Erythroblast (primary cell): Measurements from ENCODE around the gene CHADL.

Source experiments
- DNase-seq, 2 experiments: peaks; one replicate each; lab custom pipeline; 2025; lab: John Stamatoyannopoulos, UW
- GATA1 ChIP-seq: IDR thresholded peaks from 2 replicates; pipeline ENCODE4 v1.6.1; 2011; ENCODE audit warnings: low read depth, mild to moderate bottlenecking, control low read depth, low read length, moderate library complexity
- POLR2A ChIP-seq: IDR thresholded peaks from 2 replicates; pipeline ENCODE4 v1.6.1; 2011; ENCODE audit warnings: mild to moderate bottlenecking, low read length

CHADL gene

DNA sequence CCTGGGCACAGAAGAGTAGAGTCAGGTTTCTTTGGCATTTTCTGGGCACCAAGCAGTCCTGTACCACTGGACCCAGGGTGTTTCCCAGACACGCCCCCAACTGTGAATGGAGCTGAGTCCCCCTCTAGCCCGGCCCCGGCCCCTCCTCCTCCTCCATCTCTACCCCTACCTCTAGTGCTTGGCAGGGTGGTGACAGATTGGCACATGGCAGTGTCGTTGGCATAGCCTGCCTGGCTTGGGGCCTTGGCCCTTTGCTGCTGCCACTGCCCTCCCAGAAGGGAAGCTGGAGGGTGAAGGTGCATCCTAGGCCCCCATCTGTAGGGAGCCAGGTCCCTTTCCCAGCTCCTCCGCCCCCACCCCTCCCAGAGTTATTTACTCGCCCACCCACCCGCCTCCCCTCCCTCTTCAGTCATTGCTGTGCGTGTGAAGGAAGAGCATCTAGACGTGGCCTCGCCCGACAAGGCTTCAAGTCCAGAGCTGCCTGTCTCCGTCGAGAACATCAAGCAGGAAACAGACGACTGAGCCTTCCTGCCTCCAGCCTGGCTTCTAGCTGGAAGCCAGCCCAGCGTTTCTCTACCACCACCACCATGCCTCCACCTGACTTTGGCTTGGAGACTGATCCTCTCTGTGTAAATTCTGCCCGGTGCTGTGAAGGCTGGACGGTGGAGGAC, 10.9 kb downstream of the CHADL start:
- TF ChIP-seq GATA1 (no peak), POLR2A (no peak)
- no peak for DNase-seq

DNA sequence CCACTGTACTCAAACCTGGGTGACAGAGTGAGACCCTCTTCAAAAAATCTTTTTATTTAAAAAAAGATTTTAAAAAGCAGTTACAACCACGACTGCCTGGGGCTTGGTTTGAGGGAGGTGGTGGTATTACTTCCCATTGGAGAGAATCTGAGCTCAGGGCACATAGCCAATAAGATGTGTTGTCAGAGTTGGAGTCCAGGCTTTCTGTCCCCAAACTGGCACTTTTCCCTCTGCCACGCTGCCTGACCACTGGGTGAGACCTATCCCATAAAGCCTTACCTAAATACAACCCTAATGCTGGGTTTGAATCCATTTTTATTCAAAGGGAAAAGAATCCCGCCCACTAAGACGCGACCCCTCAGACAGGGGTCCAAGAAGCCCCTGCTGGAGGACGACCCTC, 11.5 kb downstream of the CHADL start:
- TF ChIP-seq POLR2A (no peak), GATA1 (no peak)
- DNase-seq = no peak

- no peak for TF ChIP-seq GATA1
- TF ChIP-seq POLR2A = no peak
- no peak for DNase-seq
Measured at GRCh38 chr22:41226723-41227655, 13.7 kb downstream of the CHADL start.

GRCh38 chr22:41223535-41223934, 17.2 kb downstream of the CHADL start:
- no peak for TF ChIP-seq POLR2A
- TF ChIP-seq GATA1 = no peak
- DNase-seq = no peak

- DNase-seq = no peak
- no peak for TF ChIP-seq GATA1
- TF ChIP-seq POLR2A = no peak
Measured at GRCh38 chr22:41222846-41223507, 17.8 kb downstream of the CHADL start.

GRCh38 chr22:41217553-41218157, 23.1 kb downstream of the CHADL start:
- DNase-seq = peak; percentile 66 to 85
- TF ChIP-seq POLR2A = peak; percentile 26
- no peak for TF ChIP-seq GATA1

DNA sequence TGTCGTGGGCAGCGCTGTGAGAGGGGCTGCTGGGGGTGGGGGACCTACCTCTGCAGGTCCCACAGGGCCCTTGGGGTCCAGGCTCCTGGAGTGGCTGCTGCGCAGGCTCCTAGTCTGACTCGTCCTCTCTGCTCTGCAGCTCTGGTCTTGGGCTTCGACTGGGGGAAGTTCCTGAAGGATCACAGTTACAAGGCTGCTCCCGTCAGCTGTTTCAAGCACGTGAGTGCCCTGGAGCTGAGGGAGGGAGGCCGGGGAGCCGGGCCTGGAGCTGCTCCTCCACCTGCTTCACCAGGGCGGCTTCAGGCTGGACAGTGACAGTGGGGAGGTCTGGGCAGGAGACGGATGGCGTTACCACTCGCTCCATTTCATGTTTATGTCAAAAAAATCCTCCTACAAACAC, 23.7 kb downstream of the CHADL start:
- no peak for DNase-seq
- TF ChIP-seq GATA1 = no peak
- no peak for TF ChIP-seq POLR2A

GRCh38 chr22:41215926-41216325, 24.8 kb downstream of the CHADL start:
- DNase-seq = no peak
- no peak for TF ChIP-seq GATA1
- no peak for TF ChIP-seq POLR2A

GRCh38 chr22:41215409-41215808, 25.3 kb downstream of the CHADL start:
- TF ChIP-seq POLR2A (no peak), GATA1 (no peak)
- DNase-seq = no peak

DNA sequence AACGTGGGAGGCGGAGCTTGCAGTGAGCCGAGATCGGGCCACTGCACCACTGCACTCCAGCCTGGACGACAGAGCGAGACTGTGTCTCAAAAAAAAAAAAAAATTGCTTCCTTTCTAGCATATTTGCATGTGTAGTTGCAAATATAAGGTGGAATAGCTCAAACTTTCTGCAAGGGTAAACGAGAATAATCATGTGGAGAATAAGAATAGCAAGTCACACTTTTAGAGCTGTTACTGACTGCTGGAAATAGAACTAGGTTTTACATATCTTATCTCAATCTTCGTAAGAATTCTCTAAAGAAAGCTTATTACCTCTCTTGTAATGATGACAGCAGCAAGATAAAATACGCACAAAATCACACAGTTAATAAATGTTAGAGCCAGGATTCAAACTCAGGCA, 34.0 kb downstream of the CHADL start:
- TF ChIP-seq GATA1 (no peak), POLR2A (no peak)
- no peak for DNase-seq

DNA sequence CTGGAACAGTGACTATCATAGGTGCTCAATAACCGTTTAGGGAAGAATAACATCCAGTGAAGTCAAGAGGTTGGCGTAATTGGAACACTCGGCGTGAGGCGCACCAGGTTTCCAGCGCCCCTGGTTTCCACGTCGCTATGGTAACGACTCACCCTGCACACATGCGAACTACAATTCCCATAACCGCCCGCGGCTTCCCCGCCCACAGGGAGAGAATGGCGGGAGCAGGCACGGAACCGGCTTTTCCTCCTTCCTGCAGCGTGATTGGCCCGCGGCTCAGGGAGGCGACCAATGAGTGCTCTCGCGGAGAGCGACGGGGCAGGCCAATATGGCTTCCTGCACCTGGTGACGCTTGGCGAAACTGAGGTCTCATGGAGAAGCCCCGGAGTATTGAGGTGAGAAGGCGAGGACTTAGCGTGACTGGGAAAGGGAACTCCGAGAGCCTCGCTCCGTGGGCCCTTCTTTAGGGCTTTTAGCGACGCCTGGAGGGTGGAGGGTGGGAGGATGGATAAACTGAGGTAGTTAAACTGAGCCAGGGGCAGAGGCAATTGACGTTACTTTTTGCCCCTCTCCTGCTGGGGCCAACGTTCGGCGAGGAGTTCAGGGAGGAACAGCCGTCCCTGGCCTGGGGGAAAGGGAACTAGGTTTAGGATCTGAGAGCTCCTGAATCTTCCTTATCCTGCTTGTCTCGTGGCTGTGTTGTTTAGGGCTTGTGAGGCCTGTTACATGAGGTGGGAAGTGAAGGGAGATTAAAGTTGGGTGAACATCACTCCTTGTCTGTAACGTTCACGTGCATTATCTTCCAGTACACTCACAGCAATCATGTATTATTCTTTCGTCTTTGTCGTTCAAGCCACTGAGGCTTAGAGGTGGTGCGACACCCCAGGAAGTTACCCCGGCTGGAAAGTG, 35.5 kb downstream of the CHADL start, which contains the start of gene L3MBTL2:
Gene L3MBTL2, plus strand, starts transcription at position 321 of the 909 bp plus-strand sequence. Its CDS starts 51 bp downstream, at position 372.
- DNase-seq = peak; percentile 97 to 98
- TF ChIP-seq POLR2A (peak; percentile 88), GATA1 (no peak)

DNA sequence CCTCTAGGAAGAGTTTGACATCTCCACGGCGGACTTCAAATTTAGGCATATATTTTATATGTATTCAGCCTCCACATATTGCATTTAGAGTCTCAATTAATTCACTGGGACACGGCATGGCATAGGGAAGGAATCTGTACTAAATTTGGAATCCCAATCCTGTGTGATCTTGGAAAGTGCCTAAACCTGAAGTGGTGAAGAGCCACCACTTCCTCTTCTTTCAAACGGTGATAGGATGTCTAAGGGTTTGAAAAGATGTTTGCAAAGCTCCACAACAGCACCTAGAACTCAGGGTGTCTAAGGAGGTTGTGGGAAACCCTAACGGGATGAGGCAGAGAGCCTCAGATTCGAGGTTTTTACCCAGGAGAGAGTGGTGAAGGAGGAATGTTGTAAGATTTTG, 36.7 kb downstream of the CHADL start:
- TF ChIP-seq POLR2A (no peak), GATA1 (no peak)

GRCh38 chr22:41203118-41203517, 37.6 kb downstream of the CHADL start:
- TF ChIP-seq GATA1 (no peak), POLR2A (no peak)
- no peak for DNase-seq

More for the DNA sequence above, 36.7 kb downstream of the CHADL start:
- DNase-seq = no peak
